ENCODE results near the gene MBD1. TPM values are rescaled to one million over a fixed set of nuclear protein-coding genes. Genes with fewer than 3 reads are reported as not detected.

The MBD1 gene
- polyA plus RNA-seq, 1 of the 3 experiments (the other 2 are of a cell fraction), result 72.3 TPM

DNA sequence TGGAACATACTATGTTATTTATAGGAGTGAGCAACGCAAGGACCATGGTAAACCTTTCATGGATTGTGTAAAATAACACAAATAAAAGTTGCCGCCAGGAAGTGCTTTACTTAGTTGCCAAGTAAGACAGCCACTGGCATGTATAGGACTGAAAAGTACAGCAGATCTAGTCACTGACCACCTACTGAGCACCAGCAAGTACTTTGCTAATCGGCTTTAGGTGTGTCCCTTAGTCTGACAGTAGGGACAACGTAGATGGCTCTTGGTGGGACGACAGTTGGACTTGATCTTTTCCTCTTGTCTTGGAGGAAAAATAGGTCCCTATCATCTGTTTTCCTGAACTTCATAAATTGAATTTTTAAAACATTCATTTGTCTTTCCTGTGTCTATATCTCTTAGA lies 19.8 kb upstream of the MBD1 start:
- CTCF ChIA-PET, result interaction anchor here (3.4 kb wide), 1 partner anchor 56 kb away, joined by 14 read pairs; no protein-coding TSS in a partner anchor
- Histone ChIP-seq H3K79me2 (ENCODE audit: insufficient read depth) (no peaks in the 10 kb centered on the region), H3K36me3 (replicated peaks in 1 of 2; ENCODE audit: control insufficient read depth in 1 of 2, insufficient read depth in 2 of 2, low read length in 1 of 2) (no peaks in the 10 kb centered on the region), H3K9me2 (no peaks in the 10 kb centered on the region), H3K9ac (no peak overlapping the region), H2AFZ (ENCODE audit: low read depth) (no peak overlapping the region), H3K4me3 (ENCODE audit: low read depth in 2 of 2, low read length in 1 of 2) (no peak overlapping the region), H3K9me3 (0 out of 2 replicates have a peak, but pooled peaks cover 4% of the 10 kb centered on the region), H3K27ac (ENCODE audit: low read depth in 2 of 2, low read length in 1 of 2) (no peak overlapping the region), H3K4me2 (no peak overlapping the region), H4K20me1 (ENCODE audit: insufficient read depth) (no peaks in the 10 kb centered on the region), H3F3A (replicated peaks; ENCODE audit: insufficient read depth) (no peaks in the 10 kb centered on the region), H3K4me1 (ENCODE audit: control insufficient read depth in 1 of 2, insufficient read depth in 2 of 2, low read depth in 1 of 2, low read length in 1 of 2) (peaks cover 0 to 3% of the 10 kb centered on the region in 2 experiments; a peak in 1 of 4 replicates), H3K27me3 (ENCODE audit: insufficient read depth) (peaks cover 23% of the 10 kb centered on the region)
- DNase-seq, result no peak
- 21% methylated on average over 5 of the region's 5 CpGs for WGBS (ENCODE audit: low lambda C conversion rate)
- TF ChIP-seq, protein P1, sequence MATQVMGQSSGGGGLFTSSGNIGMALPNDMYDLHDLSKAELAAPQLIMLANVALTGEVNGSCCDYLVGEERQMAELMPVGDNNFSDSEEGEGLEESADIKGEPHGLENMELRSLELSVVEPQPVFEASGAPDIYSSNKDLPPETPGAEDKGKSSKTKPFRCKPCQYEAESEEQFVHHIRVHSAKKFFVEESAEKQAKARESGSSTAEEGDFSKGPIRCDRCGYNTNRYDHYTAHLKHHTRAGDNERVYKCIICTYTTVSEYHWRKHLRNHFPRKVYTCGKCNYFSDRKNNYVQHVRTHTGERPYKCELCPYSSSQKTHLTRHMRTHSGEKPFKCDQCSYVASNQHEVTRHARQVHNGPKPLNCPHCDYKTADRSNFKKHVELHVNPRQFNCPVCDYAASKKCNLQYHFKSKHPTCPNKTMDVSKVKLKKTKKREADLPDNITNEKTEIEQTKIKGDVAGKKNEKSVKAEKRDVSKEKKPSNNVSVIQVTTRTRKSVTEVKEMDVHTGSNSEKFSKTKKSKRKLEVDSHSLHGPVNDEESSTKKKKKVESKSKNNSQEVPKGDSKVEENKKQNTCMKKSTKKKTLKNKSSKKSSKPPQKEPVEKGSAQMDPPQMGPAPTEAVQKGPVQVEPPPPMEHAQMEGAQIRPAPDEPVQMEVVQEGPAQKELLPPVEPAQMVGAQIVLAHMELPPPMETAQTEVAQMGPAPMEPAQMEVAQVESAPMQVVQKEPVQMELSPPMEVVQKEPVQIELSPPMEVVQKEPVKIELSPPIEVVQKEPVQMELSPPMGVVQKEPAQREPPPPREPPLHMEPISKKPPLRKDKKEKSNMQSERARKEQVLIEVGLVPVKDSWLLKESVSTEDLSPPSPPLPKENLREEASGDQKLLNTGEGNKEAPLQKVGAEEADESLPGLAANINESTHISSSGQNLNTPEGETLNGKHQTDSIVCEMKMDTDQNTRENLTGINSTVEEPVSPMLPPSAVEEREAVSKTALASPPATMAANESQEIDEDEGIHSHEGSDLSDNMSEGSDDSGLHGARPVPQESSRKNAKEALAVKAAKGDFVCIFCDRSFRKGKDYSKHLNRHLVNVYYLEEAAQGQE (IDR thresholded peaks at IDR 0.05; ENCODE audit: low read depth, low read length), result no peak
- TF ChIP-seq, protein P2, sequence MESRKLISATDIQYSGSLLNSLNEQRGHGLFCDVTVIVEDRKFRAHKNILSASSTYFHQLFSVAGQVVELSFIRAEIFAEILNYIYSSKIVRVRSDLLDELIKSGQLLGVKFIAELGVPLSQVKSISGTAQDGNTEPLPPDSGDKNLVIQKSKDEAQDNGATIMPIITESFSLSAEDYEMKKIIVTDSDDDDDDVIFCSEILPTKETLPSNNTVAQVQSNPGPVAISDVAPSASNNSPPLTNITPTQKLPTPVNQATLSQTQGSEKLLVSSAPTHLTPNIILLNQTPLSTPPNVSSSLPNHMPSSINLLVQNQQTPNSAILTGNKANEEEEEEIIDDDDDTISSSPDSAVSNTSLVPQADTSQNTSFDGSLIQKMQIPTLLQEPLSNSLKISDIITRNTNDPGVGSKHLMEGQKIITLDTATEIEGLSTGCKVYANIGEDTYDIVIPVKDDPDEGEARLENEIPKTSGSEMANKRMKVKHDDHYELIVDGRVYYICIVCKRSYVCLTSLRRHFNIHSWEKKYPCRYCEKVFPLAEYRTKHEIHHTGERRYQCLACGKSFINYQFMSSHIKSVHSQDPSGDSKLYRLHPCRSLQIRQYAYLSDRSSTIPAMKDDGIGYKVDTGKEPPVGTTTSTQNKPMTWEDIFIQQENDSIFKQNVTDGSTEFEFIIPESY (IDR thresholded peaks at IDR 0.05; ENCODE audit: borderline replicate concordance, low read depth), result no peak
- TF ChIP-seq YY1 (IDR thresholded peaks at IDR 0.05; ENCODE audit: low read depth) (no peak), RCOR1 (IDR thresholded peaks at IDR 0.05; ENCODE audit: low read length) (no peak)
- TF ChIP-seq, protein P3, sequence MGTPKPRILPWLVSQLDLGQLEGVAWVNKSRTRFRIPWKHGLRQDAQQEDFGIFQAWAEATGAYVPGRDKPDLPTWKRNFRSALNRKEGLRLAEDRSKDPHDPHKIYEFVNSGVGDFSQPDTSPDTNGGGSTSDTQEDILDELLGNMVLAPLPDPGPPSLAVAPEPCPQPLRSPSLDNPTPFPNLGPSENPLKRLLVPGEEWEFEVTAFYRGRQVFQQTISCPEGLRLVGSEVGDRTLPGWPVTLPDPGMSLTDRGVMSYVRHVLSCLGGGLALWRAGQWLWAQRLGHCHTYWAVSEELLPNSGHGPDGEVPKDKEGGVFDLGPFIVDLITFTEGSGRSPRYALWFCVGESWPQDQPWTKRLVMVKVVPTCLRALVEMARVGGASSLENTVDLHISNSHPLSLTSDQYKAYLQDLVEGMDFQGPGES (IDR thresholded peaks at IDR 0.05; ENCODE audit: low read depth, low read length), result no peak
- POLR2A ChIA-PET, result interaction anchor here (0.6 kb wide), 1 partner anchor 815 kb away, joined by 3 read pairs; no protein-coding TSS in a partner anchor

DNA sequence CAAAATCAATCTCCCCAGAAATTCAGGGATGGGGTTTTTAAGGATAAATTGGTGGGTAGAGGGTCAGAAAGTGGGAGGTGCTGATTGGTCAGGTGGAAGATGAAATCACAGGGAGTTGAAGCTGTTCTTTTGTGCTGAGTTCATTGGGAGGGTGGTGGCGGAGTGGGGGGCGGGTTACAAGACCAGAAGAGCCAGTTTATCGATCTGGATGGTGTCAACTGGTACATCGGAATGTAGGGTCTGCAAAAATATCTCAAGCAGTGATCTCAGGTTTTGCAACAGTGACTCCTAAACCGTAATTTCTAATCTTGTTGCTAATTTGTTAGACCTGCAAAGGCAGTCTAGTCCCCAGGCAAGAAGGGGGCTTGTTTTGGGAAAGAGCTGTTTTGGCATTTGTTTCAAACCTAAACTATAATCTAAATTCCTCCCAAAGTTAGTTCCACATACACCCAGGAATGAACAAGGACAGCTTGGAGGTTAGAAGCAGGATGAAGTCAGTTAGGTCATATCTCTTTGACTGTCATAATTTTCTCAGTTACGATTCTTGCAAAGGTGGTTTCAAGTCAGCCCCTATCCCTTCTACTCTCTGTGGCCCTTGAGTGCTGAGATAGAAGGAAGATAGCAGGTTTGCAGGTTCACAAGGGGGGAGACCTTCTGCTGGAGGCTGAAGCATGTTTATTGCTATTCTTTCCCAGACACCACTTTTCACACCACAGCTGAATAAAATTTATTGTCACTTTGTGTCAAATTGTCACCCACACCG lies 18.5 kb upstream of the MBD1 start:
- Histone ChIP-seq H3F3A (replicated peaks; ENCODE audit: insufficient read depth) (no peaks in the 10 kb centered on the region), H3K9me3 (0 out of 2 replicates have a peak, but pooled peaks cover under 1% of the 10 kb centered on the region), H3K27ac (ENCODE audit: low read depth in 2 of 2, low read length in 1 of 2) (no peak overlapping the region), H3K36me3 (replicated peaks in 1 of 2; ENCODE audit: control insufficient read depth in 1 of 2, insufficient read depth in 2 of 2, low read length in 1 of 2) (no peaks in the 10 kb centered on the region), H3K79me2 (ENCODE audit: insufficient read depth) (no peaks in the 10 kb centered on the region), H3K9me2 (no peaks in the 10 kb centered on the region), H3K4me2 (no peak overlapping the region), H4K20me1 (ENCODE audit: insufficient read depth) (no peaks in the 10 kb centered on the region), H2AFZ (ENCODE audit: low read depth) (no peak overlapping the region), H3K27me3 (ENCODE audit: insufficient read depth) (peaks cover 23% of the 10 kb centered on the region), H3K4me3 (ENCODE audit: low read depth in 2 of 2, low read length in 1 of 2) (no peak overlapping the region), H3K4me1 (ENCODE audit: control insufficient read depth in 1 of 2, insufficient read depth in 2 of 2, low read depth in 1 of 2, low read length in 1 of 2) (peaks cover 0 to 3% of the 10 kb centered on the region in 2 experiments; a peak in 1 of 4 replicates), H3K9ac (no peak overlapping the region)
- WGBS (ENCODE audit: low lambda C conversion rate), result 49% methylated on average over 7 of the region's 7 CpGs
- POLR2A ChIA-PET, result no interaction called here
- no peak for DNase-seq
- CTCF ChIA-PET, result interaction anchor here (1.0 to 3.4 kb wide), 2 partner anchors 10 to 57 kb away, joined by 3 to 14 read pairs; no protein-coding TSS in a partner anchor
- TF ChIP-seq FOSL2 (IDR thresholded peaks at IDR 0.05; ENCODE audit: borderline replicate concordance, low read depth), result no peak
- TF ChIP-seq RCOR1 (IDR thresholded peaks at IDR 0.05; ENCODE audit: low read length), result no peak
- no peak for TF ChIP-seq FOXJ3 (CRISPR knock-in tag; IDR thresholded peaks at IDR 0.05)
- TF ChIP-seq FOXM1 (IDR thresholded peaks at IDR 0.05; ENCODE audit: low read depth), result no peak
- TF ChIP-seq, protein P4, sequence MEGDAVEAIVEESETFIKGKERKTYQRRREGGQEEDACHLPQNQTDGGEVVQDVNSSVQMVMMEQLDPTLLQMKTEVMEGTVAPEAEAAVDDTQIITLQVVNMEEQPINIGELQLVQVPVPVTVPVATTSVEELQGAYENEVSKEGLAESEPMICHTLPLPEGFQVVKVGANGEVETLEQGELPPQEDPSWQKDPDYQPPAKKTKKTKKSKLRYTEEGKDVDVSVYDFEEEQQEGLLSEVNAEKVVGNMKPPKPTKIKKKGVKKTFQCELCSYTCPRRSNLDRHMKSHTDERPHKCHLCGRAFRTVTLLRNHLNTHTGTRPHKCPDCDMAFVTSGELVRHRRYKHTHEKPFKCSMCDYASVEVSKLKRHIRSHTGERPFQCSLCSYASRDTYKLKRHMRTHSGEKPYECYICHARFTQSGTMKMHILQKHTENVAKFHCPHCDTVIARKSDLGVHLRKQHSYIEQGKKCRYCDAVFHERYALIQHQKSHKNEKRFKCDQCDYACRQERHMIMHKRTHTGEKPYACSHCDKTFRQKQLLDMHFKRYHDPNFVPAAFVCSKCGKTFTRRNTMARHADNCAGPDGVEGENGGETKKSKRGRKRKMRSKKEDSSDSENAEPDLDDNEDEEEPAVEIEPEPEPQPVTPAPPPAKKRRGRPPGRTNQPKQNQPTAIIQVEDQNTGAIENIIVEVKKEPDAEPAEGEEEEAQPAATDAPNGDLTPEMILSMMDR (IDR thresholded peaks at IDR 0.05), result no peak
- no peak for TF ChIP-seq RFX5 (IDR thresholded peaks at IDR 0.05; ENCODE audit: low read length)
- no peak for TF ChIP-seq ELF1 (IDR thresholded peaks at IDR 0.05)
- TF ChIP-seq TCF12 (IDR thresholded peaks at IDR 0.05), result no peak
- TF ChIP-seq POLR2AphosphoS5 (IDR thresholded peaks at IDR 0.05; ENCODE audit: low read depth, low read length), result no peak

Measured in SK-N-SH (cell line).